HG03521 (cell line): ENCODE data around the gene NCDN.

Experiments used
- ATAC-seq: cut with Tn5 transposase; IDR thresholded peaks from one replicate; pipeline ENCODE4 v1.9.1; 2021; ENCODE audit warnings: mild to moderate bottlenecking, moderate library complexity; ENCODE audit not compliant: unreplicated experiment

NCDN gene

DNA sequence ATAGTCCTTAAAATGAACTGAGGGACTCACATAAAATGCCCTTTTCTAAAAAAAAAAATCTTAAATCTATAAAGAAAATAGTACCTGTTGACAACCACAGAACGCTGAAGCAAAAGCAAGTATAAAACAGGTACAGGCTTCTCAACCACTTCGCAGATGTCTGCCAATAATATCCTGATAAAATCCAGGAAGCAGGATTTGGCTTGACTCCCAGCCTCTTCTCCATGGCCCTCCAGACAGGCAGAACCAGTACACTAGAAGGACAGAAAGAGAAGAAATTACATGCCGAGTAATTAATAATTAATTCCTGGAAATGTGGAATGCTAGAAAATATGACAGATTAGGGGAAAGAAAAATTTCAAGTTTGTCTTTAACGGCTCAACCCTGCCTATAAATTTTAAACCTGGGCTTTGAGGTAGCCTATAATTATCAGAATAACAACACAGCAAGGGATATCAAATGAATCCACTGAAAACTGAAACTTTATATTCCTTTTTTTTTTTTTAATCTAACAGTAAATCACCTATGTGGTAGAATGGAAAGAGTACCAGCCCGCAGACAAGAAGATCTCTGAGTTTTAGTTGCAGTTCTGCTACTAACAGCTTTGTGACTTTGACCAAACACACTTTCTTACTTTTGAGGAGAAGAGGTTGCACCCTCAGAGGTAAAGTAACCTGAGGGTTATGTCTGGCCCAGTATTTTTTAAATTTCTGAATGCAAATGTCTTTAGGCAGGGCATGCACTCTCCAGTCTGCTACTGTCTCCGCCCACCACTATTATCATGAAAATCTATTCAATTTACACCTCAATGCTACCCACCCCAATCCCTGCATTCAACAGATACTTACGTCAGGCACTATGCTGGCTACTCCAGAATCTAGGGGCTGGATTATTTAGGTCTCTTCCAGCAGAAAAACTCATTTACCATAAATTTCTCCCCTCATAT, 3.1 kb upstream of the NCDN start:
- ATAC-seq = no peak

DNA sequence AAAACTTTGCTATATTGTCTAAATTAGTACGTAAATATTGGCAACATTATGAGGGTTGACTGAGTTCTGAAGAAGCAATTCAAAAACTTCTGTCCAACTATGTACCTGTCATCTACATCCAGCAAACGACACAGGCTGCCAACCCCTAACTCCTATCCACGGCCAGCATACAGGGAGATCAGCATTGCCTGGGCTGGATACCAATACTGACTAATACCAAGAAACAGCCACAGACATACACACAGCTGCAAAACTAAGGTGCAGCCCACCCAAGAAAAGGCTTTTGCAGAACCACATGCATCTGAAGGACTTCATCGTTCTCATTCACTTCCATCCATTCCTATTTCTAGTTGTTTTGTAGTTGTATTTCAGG, 2.4 kb upstream of the NCDN start:
- no peak for ATAC-seq

DNA sequence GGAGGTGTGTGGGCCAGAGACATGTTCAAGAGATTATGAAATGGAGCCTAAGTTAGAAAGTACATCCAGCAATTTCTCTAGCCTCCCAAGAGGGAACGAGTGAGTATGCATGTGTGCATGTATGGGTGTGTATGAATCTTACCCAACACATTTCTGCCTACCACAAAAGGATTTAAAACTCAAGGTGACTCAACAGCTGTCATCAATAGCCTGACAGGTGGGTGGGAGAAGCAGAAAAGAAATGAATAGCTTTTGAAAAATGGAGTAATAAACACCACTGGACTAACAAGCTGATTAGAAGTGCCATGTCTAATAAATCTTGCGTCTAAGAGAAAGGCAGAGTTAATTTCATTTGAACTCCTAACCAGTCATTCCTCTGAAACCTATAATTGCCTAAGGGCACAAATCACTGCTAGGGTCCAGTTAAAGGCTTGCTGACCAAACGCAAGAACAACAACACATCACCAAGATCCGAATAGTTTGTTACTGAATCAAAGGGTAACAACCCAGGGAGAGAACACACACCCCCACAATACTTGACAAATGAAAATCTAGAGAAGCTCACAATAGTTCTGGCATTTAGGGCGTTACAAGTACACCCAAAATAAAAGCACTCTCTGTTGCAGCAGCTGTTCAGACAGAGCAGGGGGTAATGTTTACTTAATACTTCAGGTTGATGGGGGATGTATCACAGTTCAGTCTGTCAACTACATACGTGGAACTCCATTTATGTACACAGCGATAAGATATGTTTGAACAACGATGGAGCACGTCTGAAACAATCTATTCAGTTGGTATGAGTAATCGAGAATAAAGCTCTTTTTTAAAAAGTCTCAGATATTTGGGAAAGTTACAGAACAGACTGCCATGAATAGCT, 1.8 kb upstream of the NCDN start:
- ATAC-seq = no peak

DNA sequence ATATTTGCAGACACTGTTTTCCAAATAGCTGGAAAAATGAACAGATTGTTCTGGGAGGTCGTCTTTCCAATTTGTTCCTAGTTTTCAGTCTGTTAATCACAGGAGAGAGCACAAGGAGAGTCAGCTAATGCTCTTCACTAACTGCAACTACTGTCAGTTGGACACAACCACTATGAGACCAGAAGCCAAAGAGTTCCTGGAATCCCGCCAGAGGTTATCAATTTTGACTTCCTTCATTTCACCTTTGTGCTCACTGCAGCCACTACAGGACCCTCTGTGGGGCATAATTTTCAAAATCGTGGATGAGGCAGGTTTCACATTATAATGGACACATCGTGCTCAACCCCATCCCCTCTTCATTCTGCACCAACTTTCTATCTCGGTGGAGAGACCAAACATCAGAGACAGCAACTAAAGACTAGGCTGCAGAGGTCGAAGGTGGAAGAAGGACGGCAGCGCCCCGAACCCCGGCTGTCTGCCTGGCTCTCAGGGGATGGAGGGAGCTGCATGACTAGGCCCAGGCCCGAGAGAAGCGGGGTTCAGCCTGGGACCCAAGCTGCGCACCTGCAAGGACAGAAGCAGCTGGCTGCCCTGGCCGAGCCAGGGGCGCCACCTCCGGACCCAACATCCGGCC, 998 bp upstream of the NCDN start:
- ATAC-seq = no peak

DNA sequence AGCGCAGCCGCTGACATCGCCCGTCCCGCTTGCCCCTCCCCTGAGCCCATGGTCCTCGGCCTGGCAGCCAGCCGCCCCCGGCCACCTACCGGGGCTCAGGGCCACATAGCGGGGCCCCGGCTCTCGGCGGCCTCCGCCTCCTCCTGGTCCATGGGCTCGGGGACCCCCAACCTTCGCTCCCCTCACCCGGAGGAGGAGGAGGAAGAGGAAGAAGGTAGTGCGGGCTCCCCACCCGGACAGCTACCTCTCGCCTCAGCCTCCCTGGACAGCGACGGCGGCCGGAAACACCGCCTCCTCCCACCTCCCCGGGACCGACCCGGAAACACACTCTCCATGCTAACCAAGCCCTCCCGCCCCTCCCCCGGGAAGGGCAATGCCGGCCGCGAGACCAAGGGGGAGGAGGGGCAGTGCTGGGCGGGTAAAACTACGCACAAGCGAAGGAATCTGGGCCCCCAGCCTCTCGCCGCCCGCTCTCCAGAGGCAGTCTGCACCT, 435 bp upstream of the NCDN start, which contains the start of gene KIAA0319L:
Gene KIAA0319L, minus strand, starts transcription at position 286 of the 493 bp plus-strand sequence. CDS start 2,912 bp downstream, outside the sequence.
- peak; percentile 64 for ATAC-seq

DNA sequence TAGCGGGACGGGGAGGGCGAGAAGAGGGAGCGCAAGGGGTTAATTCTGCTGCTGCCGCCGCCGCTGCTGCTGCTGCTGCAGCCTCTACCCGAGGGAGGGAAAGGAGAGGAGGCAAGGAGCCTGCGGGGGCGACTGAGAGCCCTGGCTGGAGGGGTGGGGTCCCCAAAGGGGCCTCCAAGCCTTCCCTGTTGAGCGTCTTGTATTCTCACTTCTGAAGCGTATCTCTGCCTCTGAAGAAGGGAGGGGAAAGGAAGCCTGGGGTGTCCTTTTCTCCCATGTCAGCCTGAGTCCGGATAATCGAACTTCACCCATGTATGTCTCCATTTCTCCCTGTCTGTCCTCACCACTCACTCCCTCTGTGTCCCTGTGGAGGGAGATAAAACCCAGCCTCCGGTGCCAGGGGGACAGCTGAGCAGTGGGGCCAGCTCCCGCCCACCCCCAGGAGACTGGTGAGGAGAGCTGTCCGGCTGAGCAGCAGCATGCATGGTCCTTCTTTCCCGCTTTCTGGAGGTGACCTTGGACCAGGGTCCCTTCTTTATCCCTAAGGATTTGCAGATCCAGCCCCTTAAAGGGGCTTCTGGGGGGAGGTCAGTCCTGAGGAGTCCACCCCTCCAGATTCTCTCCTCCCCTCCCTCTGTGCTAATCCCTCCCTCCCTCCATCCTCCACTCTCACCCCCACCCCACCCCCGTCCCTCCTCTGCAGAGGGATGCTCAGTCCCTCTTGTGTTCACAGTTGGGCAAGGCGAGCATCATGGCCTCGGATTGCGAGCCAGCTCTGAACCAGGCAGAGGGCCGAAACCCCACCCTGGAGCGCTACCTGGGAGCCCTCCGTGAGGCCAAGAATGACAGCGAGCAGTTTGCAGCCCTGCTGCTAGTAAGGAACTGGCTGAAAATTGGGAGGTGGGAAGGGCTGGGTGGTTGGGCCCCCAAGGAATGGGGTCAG, 1.0 kb downstream of the NCDN start:
- no peak for ATAC-seq

DNA sequence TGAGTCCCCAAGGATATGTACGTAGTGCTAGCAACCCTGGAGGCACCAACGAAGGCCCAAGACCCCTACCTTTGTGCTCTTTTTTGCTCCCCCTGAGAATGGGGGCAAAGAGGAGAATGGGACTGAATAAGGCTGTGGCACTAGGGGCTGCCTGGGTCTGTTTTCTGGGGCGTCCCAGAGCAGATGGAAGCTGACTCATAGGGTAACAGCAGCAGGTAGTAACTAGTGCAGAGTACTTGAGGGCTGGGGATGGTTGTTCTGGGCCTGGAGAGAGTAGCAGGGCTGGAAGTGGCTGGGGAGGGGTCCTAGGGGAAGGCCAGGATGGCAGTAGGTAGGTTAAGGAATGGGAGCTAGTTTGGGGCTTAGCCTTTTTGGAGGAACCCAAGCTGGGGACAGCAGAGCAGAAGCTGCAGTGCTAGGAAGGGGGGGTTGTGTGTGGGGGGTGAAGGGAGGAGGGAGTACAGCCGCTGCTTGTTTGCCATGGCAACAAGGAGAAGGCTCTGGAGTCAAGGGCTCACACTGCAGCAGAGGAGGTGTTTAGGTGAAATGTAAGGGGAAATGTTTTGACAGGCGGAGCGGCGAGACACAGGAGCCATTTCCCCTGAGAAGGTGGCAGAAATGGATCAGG, 1.8 kb downstream of the NCDN start:
- ATAC-seq = no peak

DNA sequence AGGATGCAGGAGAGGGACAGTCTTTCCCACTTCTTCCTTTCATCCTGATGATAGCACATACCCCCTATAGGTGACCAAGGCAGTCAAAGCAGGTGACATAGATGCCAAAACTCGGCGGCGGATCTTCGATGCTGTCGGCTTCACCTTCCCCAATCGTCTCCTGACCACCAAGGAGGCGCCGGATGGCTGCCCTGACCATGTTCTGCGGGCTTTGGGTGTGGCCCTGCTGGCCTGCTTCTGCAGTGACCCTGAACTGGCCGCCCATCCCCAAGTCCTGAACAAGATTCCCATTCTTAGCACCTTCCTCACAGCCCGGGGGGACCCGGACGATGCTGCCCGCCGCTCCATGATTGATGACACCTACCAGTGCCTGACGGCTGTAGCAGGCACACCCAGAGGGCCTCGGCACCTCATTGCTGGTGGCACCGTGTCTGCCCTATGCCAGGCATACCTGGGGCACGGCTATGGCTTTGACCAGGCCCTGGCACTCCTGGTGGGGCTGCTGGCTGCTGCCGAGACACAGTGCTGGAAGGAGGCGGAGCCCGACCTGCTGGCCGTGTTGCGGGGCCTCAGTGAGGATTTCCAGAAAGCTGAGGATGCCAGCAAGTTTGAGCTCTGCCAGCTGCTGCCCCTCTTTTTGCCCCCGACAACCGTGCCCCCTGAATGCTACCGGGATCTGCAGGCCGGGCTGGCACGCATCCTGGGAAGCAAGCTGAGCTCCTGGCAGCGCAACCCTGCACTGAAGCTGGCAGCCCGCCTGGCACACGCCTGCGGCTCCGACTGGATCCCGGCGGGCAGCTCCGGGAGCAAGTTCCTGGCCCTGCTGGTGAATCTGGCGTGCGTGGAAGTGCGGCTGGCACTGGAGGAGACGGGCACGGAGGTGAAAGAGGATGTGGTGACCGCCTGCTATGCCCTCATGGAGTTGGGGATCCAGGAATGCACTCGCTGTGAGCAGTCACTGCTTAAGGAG, 2.9 kb downstream of the NCDN start:
- no peak for ATAC-seq

DNA sequence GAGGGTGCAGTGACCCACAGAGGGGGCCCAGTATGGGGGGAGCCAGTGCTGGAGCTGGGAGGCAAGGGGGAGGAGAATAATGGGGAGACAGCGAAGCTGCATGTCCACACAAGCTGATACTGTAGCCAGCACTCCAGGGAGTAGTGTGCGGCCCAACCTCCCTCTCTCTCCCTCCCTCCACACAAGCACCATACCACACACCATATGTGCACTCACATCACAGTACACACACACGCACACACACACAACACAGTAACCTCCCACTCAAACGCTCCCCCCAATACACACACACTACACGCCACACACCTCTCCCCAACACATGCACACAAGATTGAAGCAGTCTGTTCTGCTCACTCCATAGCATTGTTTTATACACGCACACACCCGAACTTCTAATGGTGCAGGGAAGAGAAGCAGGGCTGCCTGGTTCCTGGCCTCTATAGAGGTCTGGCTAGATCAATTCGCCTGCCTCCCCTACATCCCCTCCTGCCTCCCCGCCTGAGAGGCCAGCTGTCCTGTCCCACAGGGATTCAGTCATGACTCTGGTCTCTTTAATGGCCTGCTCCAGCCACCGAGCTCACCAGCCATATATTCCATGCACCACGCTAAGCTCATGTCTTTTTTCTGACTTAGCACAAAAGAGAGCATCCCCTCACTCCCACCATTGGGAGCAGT, 3.8 kb downstream of the NCDN start:
- no peak for ATAC-seq

DNA sequence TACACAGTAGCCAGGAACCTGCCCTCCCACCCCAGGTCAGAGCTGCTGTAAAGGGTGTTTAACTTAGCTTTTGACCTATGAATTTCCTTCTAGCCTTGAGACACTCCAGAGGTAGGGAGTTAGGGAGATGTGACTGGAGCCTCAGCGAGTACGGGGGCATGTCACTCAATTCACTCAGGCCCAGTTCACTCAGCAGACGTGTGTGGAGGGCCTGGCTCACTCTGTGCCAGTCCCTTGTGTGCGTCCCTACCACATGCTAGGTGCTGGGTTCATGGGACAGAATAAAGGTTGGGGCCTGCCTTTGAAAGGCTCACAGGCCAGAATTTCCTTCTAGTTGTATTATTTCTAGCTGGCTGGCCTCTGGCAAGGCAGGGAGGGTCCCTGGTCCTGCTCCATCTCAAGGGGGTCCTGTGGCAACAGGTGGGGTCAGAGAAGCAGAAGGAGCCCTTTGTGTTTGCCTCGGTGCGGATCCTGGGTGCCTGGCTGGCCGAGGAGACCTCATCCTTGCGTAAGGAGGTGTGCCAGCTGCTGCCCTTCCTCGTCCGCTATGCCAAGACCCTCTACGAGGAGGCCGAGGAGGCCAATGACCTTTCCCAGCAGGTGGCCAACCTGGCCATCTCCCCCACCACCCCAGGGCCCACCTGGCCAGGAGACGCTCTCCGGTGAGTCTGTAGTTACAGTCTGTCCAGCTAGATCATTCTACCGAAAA, 4.5 kb downstream of the NCDN start:
- ATAC-seq = no peak

DNA sequence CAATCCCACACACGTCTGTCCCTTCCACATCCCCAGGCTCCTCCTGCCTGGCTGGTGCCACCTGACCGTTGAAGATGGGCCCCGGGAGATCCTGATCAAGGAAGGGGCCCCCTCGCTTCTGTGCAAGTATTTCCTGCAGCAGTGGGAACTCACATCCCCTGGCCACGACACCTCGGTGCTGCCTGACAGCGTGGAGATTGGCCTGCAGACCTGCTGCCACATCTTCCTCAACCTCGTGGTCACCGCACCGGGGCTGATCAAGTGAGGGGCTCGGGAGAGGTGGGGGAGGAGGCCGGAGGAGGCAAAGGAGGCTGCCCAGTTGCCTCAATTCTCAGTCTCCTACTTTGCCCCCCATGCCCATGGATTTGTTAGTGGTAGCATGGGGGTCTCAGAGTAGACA, 5.6 kb downstream of the NCDN start:
- no peak for ATAC-seq

DNA sequence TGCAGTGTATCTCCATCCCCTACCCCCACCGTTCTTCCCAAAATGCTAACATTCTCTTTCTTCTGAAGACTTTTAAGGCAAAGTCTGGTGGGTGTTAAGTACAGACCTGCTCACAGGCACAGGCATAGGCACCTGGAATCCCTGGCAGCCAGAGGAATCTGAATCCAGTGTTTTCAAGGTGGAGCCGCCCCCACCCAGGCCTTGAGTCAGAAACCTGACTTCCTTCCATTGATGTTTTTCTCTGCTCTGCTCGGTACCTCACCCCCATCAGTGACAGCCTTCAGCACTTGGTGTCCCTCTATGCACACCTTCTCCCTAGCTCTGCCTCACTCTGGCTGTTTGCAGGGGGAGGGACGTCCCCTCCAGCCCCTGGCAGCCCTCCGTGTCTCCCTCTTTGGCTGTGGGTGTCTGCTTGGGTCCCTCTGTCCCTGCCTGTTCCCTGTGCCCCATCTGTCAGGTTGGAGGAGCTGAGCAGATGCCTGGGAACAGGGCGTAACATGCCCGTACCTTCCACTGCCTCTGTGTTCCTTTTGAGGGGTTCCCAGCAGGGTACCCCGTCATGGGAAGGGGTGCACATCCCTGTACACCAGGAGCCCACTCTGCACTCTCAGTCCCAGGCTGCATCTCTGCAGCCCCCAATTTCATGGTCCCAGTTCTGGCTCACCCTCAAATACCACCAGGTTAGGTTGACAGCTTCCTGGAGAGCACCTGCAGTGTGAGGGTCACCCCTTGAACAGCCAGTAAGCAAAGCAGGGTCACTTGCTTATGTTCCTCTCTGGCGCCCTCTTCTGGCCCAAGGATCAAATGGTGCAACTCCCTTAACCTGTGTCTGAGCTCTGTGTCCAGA, 6.7 kb downstream of the NCDN start:
- ATAC-seq = no peak

DNA sequence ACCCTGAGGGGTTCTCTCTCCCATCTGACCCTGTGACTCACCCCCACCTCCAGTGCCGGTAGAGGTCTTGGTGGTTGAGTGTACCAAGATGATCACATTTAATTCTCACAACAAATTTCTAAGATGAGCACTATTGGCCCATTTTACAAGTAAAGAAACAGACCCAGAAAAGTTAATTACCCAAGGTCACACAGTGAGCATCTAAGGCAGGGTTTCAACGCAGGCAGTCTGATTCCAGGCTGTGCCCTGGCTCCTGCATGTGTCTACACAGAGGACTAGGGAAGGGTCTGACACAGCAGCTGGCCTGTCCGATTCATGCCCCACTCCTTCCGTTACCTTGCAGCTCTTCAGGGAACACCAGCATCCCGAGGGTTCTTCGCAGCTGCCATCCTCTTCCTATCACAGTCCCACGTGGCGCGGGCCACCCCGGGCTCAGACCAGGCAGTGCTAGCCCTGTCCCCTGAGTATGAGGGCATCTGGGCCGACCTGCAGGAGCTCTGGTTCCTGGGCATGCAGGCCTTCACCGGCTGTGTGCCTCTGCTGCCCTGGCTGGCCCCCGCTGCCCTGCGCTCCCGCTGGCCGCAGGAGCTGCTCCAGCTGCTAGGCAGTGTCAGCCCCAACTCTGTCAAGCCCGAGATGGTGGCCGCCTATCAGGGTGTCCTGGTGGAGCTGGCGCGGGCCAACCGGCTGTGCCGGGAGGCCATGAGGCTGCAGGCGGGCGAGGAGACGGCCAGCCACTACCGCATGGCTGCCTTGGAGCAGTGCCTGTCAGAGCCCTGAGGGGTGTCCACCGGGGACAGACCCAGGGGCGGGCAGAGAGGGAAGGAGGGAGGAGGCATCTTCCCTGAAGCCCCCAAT, 7.5 kb downstream of the NCDN start:
- ATAC-seq = no peak

DNA sequence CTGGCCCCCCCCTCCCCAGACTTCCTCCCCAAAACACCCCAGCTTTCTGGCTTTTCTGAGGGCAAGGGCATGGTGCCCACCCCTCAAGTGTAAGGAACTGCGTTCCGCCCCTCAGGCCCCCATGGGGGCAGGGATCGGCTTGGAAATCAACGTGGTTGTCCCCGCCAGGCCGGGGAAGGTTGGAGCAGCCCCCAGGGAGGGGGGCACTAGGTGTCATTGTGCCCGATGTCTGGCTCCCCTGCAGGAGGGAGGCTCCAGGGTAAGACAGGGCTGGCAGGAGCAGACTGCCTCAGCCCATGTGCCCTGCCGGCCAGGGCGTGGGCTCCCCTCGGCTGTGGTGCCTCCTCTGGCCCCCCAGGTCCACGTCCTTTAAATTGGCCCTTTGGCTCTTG, 8.1 kb downstream of the NCDN start:
- no peak for ATAC-seq

DNA sequence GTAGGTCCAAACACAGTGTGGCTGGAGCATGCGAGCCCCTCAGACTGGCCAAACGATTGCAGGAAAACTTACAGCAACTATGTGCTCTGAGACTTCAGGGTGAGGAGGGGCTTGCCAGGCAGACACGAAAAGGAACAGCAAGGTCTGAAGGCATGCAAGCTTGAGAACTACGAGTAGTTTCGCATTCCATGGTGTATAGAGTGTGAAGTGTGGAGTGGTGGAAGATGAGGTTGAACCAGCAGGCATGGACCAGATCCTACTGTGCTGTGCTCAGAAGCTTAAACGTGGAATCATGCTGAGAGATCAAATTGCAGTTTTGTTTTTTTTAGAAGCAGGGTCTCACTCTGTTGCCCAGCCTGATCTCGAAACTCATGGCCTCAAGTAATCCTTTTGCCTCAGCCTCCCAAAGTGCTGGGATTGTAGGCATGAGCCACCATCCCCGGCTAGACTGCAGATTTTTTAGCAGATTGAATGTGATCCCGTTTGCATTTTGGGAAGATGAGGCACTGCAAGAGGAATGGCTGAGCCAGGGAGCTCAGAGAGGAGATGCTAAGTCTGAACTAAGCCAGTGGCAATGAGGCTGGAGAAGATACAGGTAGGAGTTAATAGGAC, 10.5 kb downstream of the NCDN start:
- ATAC-seq = no peak
